Measurements from ENCODE around the gene IL16.
"Not testable (repeated sequence)": the region's sequence is repeated elsewhere in the genome, so short reads cannot be mapped to it uniquely, and the experiment has no call there.

Gene IL16

DNA sequence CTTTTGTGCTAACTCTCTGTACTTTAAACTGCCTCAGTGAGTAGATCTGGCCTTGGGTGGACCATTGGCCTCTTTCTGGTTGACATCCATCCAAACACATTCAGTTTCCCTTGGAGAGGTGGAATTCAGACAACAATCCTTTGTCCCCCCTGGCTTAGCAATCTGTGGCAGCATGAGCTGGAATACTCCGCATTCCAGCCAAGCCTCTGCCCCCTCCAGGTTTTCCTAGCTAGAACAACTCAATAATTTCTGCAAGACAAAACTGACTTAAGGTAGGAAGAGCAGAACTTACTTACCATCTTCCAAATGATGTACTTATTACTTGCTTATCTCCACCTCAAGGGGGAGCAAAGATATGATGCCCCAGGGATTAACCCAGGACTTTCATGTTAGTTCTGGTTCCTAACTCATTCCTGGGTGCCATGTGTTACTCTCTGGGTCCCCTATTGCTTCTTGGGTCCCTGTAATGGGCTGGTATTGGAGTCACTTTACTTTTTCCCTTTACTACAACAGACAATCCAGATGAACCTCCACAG is 21.8 kb upstream of the IL16 start:
- no peak for DNase-seq

DNA sequence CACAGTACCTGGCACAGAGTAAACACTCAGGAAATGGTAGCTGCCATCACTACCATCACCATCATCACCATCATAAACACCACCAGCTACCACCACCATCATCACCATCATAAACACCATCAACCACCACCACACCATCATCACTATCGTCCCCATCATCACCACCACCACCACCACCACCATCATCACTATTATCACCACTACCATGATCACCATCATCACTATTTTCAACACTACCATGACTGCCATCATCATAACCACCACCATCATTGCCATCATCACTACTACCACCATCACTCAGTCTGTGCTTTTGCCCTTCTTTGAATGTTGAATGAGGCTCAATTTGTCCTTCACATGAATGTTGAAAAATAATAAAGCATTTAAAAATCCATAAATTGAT is 21.2 kb upstream of the IL16 start:
- no peak for DNase-seq

DNA sequence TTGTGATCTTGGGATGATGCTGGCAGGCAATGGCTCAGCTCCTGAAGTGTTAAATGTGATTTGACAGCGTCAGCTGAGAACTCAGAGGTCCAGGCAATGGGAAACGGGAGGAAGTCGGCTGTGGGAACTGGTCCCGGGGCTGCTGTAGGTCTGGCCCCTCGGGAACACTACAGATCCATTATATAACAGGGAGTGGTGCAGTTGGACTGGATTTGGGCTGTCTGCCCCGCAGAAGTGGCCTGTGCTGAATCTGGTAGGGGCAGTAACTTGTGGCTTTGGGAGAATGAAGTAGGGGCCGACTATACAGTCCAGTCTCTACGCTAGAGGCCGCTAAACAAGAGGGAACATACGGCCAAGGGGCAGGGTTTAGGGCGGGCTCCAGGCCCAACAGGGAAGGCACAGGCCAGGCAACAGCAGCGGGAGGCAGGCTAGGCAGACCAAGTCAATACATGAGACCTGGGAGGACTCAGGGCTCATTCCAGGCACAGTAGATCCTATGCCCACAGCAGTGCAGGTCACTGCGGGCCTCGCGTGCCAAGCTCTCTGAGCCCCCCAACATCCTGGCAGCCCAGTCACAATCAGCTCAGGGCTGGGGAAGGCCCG is 20.3 kb upstream of the IL16 start:
- DNase-seq = no peak

DNA sequence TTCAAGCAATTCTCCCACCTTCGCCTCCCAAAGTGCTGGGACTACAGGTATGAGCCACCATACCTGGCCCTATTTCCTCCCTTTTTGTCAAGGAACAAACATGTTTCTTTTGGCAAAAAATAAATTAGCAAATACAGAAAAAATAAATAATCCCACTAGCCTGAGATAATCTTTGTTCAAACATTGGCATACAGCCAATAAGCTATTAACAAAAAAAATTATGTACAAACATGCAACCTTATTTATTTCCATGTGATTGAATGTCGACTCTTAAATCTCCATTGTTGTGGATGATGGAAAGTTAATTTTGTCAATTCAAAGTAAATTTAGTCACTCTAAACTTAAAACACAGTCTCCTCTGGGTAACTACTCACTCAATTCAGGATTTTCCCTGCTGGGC is 18.3 kb upstream of the IL16 start:
- DNase-seq = no peak

- DNase-seq = no peak
These were observed 15.5 kb upstream of the IL16 start for GRCh38 chr15:81181220-81181619.

GRCh38 chr15:81182031-81182755 is 14.5 kb upstream of the IL16 start:
- no peak for DNase-seq

GRCh38 chr15:81182756-81183438 is 13.8 kb upstream of the IL16 start:
- no peak for DNase-seq

DNA sequence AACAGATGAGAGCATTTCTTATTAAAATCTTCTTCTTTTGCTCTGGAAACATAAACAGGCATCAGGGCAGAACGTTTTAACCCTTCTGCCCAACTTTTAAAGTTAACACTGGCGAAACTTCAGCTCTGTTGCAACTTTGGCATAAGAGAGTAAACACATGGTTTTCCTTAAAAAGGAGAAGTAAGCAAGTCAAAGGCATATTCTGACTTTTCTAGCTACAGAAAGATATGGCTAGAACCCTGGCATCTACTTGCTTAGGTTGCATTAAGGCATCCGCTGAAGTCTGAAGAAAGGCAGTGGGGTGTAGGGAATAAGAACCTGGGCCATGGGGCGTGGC is 13.3 kb upstream of the IL16 start:
- DNase-seq = no peak

DNA sequence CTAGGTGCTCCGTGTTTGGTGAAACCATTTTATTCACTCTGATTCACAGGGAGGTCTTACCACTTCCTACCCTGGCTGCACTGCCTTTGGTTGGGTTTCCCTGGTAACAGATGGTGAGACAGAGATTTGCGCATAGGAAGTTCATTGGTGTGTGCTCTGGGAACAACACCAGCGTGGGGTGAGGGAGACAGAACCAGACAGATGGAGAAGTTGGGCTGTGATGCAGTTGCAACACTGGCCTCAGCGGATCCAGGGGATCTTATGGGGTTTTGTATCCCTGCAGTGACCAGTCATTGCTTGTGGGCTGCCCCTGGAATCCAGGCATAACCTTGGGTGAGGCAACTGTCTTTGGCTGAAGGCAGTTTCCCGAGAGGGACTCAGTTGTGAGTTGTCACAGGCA is 12.5 kb upstream of the IL16 start:
- DNase-seq = no peak

GRCh38 chr15:81185631-81186295 is 10.9 kb upstream of the IL16 start:
- DNase-seq = no peak

DNA sequence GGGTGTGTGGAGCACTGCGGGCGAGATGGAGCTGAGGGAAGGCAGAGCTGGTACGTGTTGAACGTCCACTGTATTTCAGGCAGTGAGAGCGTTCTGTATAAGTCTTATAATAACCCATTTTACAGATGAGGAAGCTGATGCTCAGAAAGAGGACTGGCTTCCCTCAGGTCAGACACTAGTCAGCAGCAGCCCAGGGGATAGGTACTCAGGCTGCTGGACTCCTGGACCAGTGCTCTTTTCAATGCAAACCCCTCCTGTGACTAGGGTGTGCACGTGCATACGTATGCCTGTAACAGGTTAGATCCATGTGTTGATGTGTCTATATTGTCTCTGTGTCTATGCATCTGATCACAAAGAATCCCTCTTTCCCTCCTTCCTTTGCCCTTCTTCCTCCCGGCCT is 8.3 kb upstream of the IL16 start:
- DNase-seq = no peak

- DNase-seq = no peak
These were observed 6.9 kb upstream of the IL16 start for GRCh38 chr15:81189583-81190283.

GRCh38 chr15:81190922-81191507 is 5.7 kb upstream of the IL16 start:
- DNase-seq = no peak

DNA sequence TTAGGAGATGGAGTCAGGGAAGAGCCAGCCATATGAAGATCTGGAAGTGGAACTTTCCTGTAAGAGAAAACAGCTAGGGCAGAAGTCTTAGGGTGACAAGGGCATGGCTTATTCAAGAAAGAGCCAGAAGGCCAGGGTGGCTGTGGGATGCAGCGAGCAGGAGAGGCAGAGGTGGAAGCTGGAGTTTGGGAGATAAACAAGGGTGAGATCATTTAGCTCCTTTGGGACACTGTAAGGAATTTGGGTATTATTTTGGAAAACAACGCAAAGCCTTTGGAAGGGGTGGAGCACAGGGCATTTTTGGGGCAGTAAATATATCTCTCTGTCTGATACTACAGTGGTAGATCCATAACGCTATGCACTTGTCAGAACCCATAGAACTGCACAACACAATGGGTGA is 5.0 kb upstream of the IL16 start:
- DNase-seq = no peak

DNA sequence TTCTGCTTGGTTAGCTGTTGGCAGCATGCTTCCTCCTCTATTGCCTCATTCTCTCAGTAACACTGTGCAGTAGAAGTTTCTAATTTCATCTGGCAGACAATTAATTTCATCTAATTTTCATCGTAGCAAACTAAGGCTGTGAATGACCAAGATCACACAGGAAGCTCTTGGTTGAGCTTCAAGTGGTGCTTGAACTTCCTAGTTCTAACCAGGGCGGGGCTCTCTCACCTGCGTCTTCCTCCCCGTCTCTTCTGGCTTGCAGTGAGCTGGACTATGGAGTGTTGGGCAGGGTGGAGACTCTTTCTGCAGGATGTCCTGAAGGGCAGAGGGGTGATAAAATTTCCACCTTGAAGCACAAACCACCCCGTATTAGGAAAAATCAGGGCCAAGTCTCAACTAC is 2.0 kb upstream of the IL16 start:
- DNase-seq = no peak

- no peak for DNase-seq
These were observed 1.3 kb upstream of the IL16 start for GRCh38 chr15:81195339-81195864.

DNA sequence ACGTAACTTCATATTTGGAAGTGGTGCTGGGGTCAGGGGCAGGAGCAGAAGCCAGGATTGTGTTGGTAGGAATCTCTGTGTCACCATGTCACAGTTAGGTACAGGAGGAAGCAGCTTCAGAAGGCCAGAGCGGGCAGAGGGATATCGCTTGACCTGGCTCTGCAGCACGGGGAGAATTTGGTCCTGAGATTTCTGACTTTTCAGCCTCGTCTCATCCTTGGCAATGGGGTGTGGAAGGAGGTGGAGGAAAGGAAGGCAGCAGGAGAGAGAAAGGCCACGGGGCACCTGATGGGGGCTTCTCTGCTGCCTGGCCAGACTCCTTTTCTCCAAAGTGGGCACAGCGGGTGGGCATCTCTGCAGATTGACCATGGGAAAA is 564 bp downstream of the IL16 start:
- DNase-seq = no peak

- DNase-seq = no peak
These were observed 1.1 kb downstream of the IL16 start for GRCh38 chr15:81197688-81198281.

- no peak for DNase-seq
These were observed 2.5 kb downstream of the IL16 start for GRCh38 chr15:81199031-81199779.

DNA sequence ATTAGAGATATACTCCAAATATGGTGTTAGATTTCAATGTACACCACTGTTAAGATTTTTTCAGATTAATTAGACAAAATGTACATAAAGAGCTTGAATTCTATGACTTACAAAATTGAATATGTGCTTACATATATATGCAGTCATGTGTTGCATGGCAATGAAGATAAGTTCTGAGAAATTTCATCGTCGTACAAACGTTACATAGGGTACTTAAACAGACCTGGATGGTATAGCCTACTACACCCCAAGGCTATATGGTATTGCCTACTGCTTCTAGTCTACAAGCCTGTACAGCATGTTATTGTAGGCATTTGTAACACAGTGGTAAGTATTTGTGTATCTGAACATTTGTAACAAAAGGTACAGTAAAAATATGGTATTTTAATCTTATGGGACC is 9.3 kb downstream of the IL16 start:
- no peak for DNase-seq

DNA sequence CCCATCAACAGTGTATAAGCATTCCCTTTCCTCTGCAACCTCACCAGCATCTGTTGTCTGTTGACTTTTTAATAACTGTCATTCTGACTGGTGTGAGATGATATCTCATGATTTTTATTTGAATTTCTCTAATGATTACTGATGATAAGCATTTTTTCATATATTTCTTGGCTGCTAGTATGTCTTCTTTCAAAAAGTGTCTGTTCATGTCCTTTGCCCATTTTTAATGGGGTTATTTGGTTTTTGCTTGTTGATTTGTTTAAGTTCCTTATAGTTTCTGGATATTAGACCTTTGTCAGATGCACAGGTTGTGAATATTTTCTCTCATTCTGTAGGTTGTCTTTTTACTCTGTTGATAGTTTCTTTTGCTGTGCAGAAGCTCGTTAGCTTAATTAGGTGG is 11.3 kb downstream of the IL16 start:
- not testable (repeated sequence) for DNase-seq
